ENCODE results near the gene F12.
"Not testable (repeated sequence)": the region's sequence is repeated elsewhere in the genome, so short reads cannot be mapped to it uniquely, and the experiment has no call there.

Gene F12

GRCh38 chr5:177367323-177367848 lies 42.0 kb downstream of the F12 start:
- DNase-seq: no peak

- DNase-seq: peak; percentile 97
Observed at GRCh38 chr5:177366528-177367322, 42.6 kb downstream of the F12 start.

DNA sequence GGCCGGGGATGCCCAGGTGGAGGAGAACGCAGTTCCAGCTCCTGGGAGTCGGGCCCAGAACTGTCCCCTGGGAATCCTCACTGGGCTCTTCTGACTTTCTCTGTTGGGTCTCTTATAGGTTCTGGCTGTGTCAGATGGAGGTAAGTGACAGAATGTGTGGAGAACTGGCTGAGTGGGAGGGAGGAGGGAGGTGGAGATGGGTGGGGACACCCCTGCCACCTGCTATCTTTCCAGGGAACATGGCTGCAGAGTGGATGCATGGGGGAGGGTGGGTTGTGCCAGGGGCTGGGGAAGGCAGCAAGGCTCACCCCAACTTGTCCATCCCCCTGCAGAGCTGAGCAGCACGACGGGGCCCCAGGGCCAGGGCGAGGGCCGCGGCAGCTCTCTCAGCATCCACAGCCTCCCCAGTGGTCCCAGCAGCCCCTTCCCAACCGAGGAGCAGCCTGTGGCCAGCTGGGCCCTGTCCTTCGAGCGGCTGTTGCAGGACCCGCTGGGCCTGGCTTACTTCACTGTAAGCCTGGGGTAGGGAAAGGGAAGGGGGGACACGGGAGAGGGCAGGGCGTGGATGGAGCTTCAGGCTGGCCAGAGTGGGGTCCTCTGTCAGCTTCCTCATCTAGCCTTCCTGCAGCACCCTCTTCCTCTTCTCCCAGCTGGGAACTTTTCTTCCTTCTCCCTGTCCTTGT lies 43.4 kb downstream of the F12 start:
- peak; percentile 31 for DNase-seq

GRCh38 chr5:177364159-177364962 lies 45.0 kb downstream of the F12 start:
- DNase-seq: no peak

DNA sequence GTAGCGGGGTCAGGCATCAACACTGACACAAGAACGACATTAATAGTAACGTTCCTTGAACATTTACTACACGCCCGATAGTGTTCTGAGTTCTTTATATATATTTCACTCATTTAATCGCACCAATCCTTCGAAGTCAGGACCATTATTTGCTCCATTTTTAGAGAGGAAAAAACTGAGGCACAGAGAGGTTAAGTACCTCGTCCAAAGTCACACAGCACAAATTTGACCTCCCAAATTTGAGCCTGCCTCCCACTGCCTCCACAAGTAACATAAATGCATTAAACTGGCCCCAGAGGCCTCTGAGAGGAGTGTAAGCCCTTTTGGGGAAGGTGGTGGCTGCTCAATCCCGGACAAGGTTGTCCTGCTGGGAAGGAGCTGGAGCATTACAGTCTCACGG lies 45.8 kb downstream of the F12 start:
- no peak for DNase-seq

GRCh38 chr5:177362610-177363507 lies 46.5 kb downstream of the F12 start:
- peak; percentile 65 for DNase-seq

DNA sequence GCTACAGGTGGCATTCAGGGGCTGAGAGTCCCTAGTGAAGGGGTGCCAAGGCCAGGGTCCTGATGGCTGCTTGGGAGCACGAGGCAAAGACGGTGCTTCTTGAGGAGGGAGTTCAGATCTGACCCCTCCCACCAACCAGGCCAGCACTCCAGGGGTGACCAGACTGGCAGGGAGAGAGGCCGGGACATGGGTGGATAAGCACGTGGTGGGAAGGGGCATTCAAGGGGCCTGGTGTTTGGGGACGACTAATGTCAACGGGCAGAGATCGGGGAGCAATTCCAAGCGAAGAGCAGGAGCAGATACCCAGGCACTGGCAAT lies 47.1 kb downstream of the F12 start:
- DNase-seq: no peak

- no peak for DNase-seq
Observed at GRCh38 chr5:177361418-177362291, 47.7 kb downstream of the F12 start.

DNA sequence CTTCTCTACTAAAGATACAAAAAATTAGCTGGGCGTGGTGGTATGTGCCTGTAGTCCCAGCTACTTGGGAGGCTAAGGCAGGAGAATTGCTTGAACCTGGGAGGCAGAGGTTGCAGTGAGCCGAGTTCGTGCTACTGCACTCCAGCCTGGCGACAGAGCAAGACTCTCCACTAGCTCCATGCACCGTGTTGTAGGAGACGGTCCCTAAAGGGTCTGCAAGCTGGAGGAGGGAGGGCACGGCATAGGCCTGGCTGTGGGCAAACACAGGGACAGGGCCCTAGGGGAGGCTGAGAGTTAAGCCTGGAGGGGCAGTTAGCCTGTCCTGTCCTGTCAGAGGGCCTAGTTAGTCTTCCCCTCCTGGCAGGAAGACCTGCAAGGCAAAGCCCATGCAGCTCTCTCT lies 48.6 kb downstream of the F12 start:
- not testable (repeated sequence) for DNase-seq

DNA sequence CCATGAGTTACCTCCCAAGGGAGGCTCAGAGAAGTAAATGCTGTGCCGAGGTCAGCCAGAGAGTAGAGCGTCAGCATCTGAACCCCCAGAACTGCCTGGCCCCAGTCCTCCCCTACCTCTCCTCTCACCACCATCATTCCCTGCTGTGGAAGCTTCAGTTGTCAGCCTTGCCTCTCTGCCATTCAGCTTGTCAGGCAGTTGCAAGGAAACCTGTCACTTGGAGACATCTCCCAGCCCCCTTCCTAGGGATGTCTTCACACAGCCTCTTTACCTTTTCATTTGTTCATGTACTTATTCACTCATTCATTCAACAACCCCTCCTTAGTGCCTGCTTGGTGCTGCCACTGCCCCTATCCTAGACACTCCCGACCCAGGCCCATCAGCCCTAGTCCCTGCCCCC lies 49.5 kb downstream of the F12 start:
- DNase-seq: no peak

DNA sequence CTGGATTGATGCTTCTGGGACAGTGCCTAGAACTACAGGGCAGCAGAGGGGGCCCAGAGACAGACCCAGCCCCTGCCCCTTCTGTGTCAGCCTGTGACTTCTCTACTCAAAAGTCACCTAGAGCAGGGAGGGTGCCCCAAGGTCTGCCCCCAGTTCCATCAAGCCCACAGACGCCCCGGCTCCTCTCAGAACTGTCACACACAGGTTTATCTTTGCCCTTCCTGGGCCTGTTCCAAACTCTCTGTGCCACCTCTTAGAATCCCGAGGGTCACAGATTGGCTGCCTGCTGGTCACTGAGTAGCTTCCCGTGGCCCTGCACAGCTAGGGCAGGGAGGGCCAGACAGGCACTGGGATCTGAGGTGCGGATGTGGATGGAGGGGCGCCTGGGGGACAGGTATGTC lies 49.9 kb downstream of the F12 start:
- DNase-seq: no peak

DNA sequence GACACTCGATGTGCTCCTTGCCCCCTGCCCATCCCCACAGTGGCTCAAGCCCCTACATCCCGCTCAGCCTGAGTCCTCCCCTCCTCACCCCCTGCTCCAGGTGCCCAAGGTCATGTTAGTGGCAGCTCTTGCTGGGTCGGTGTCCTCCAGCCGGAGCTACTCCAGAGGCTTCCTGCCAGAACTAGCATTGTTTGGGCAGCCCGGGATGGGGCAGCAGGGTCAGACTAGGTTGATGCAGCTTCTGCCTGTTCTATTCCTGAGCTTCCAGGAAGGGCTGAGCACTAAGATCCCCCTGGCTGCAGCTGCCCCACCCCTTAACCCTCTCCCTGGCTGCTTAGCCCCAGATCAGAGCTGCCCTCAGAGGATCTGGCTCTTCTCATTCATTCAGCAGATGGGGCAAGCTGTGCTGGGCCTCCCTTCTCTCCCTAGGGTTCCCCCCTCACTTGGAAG lies 51.0 kb downstream of the F12 start:
- no peak for DNase-seq

DNA sequence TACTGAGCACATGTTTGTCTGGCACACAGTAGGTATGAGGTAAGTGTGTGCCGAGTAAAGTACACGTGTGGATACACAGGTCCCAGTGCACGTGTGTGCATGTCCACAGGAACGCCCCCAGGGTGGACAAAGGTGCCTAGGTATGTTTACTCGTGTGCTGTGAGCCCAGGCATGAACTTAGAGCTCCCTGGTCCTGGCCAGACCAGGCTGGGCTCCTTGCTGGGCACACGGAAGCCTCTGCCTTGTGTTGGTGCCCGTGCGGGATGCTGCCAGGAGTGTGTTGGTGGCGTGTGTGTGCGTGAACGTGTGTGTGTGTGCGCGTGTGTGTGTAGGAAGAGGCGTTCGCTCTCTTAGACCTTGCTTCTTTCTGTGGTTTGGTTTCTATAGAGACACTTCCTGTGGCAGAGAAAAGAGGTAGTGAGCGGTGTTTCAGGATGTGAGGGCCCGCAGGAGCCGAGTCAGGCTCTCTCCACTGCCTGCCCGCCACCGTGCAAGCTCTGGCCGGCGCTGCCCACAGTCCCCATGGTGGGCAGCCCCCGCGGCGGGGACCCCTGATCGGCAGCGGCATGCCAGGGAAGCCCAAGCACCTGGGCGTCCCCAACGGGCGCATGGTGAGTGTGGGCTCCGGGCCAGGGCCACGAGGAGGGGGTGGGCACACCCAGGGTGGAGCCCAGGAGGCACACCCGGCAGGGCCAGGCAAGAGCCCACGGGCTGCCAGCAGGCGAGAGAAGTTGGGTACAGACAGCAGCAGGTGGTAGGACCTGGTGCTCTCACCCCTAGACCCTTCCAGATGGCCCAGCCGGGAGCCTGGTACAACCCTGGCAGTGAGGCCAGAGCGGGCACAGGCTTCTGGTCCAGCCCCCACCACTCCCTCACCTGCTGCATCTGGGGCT lies 51.7 kb downstream of the F12 start, which contains the start of gene RGS14:
Gene RGS14, plus strand, starts transcription at position 466 of the 893 bp plus-strand sequence. Its CDS starts 101 bp downstream, at position 567.
- no peak for DNase-seq

DNA sequence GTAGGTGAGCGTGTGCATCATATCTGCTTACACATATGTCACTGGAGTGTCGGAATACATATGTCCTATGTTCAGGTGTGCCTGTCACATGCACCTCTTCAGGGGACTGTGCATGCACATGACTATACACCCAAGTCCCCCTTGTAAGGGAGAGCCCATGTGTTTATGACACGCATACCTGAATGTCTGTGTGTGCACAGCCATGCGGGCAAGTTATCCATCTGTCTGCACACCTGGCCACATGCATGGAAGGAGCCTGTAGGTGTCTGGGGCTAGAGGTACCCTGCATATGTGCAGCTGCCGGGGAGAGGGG lies 52.3 kb downstream of the F12 start:
- no peak for DNase-seq

GRCh38 chr5:177356746-177357145 lies 52.6 kb downstream of the F12 start:
- DNase-seq: no peak

DNA sequence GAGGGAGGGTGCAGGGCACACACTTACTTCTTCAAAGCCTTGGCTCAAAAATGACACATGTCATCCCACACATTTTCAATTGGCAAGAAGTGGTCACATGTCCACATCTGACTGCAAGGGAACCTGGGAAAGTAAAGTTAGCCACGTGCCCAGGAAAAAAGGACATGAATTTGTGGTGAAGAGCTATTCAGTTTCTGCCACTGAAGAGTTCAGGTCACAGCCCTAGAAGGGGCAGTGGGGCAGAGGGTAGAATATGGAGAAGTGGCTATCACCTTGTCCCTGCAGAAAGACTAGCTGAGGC lies 53.5 kb downstream of the F12 start:
- no peak for DNase-seq

DNA sequence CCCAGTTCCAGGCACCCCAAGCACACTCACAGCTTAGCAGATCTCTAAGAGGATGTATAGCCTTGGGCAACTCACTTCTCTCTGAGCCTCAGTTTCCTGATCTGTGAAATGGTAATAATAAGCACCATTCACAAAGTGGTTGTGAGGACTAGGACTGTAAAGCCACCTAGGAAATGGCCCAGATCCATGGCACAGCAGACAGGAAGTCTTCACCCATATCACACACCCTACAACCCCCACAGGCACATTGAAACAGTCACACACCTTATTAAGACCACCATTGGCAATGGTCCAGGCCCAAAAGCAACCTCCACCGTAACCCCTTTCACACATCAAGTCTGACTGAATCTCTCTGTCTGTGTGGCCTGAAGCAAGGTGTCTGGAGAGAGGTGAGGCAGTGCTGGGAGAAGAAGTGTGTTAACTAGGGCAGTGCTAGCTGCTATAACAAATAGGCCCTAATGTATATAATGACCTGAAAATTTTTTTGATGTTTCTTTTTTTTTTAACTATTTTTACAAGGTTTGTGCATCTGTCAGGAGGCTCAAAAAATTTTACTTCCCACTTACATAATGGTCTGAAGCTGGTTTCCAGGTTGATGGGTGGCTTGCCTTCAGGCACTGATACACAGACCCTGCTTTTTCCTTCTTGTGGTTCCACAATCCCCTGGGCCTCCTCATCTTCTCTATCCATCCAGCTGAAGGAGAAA lies 54.0 kb downstream of the F12 start:
- no peak for DNase-seq

DNA sequence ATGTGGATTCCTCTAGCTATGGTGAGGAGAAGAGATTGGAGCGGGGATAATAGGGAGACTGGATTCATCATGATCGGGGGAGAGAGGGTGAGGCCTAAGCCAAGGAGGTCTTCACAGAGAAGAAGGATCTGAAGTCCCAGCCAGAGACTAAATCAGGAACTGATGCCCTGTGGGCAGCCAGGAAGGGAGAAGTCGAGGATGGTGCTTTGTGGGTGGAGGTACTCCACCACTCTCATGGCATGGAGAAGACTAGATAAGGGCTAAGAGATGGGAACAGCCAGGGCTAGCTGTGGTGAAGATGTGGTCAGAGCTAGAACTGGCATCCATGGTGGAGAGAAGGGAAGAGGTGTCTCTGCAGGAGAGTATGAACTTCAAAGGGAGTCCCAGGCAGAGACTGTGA lies 54.7 kb downstream of the F12 start:
- DNase-seq: no peak

GRCh38 chr5:177354256-177354655 lies 55.1 kb downstream of the F12 start:
- no peak for DNase-seq

DNA sequence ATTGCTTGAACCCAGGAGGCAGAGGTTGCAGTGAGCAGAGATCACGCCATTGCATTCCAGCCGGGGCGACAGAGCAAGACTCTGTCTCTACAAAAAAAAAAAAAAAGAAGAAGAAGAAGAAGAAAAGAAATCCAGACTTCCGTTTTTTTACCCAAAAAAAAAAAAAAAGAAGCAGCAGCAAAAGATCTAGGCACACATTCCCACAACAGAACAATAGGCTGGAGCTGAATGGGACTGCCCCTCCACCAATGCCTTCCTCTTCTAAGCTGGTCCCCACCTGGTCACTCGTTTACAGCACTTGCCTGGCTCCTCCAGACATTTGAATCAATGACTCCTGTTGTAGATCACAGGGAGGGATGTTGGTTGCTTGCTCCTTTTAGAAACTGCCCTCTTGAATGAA lies 56.3 kb downstream of the F12 start:
- DNase-seq: no peak

Data from NCI-H82 (cell line).